Measurements from ENCODE around the gene GPS2. TPM values are rescaled to one million over a fixed set of nuclear protein-coding genes. Genes with fewer than 3 reads are reported as not detected.

The GPS2 gene
- total and polyA plus RNA-seq, 2 of the 4 experiments (the other 2 are of a cell fraction) = 36.2 to 50.9 TPM

DNA sequence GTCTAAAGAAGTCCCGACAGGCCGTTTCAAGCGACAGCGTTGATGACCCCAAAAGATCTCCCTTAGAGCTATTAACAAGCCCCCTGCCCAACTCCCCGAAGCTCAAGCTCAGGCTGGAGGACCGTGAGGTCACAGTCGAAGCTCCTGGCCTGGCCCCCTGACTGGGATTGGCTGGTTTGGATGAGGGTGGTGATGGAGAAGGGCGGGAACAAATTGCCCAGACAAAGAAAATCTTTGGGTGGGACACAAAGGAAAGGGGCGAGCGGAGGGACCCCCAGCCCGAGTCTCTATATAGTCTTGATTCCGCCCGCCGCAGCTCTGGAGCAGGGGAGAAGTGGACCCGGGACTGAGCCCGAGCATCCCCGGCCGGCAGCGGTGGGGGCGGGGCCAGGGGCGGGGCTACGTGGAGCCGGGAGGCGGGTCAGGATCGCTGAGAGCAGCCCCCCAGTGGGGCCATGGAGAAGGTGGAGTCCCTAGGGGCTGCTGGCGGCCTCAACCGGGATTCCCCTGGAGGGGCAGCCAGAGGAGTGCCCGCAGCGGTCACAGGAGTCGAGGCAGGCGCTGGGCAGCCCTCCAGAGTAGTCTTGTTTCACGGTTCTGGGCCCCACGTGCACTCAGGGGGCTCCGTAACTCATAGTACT is 15.0 kb upstream of the GPS2 start:
- peak overlapping the region; percentile 72 for H3K27ac ChIP-seq (ENCODE audit: insufficient read depth, low read length)
- H3K9me3 ChIP-seq (ENCODE audit: control insufficient read depth, insufficient read depth, low read length) = no peaks in the 10 kb centered on the region
- in situ Hi-C loops (cut with MboI; ENCODE audit: low sequenced_read_pairs) = loop anchor here (5.0 kb wide), 1 partner anchor 53 kb away; no protein-coding TSS in a partner anchor
- CTCF ChIA-PET = no interaction called here
- H3K4ac ChIP-seq (ENCODE audit: low read depth, low read length) = peak overlapping the region; percentile 53
- peaks cover 5% of the 10 kb centered on the region; the same call in 1 of the 2 replicates for H3K4me1 ChIP-seq (ENCODE audit: control insufficient read depth, insufficient read depth, low read length)
- dilution Hi-C loops (cut with HindIII; ENCODE audit: low sequenced_read_pairs, unreplicated experiment) = no loop called here
- ATAC-seq (ENCODE audit: low read depth) (peak; percentile 79), DNase-seq (peak; percentile 70)
- no peaks in the 10 kb centered on the region for H4K20me1 ChIP-seq (ENCODE audit: insufficient read depth, low read length)
- H3K79me1 ChIP-seq (ENCODE audit: low read depth in 1 of 2, low read length in 2 of 2) = peaks cover 10 to 21% of the 10 kb centered on the region in 2 experiments; a peak in 3 of 4 replicates
- H3K9me1 ChIP-seq (ENCODE audit: insufficient read depth, low read length) = peaks cover 6% of the 10 kb centered on the region; the same call in 1 of the 2 replicates
- no peak overlapping the region for H2BK120ac ChIP-seq (ENCODE audit: low read depth, low read length)
- H3K36me3 ChIP-seq (ENCODE audit: control insufficient read depth, insufficient read depth, low read length) = peaks cover 9% of the 10 kb centered on the region
- H3K9ac ChIP-seq (ENCODE audit: low read depth, low read length) = peak overlapping the region; percentile 71
- H4K8ac ChIP-seq (ENCODE audit: low read depth in 2 of 2, low read length in 2 of 2) = peak overlapping the region; percentile 39 to 85; a peak in 3 of 4 replicates
- H2BK15ac ChIP-seq (ENCODE audit: low read depth, low read length) = 0 out of 3 replicates have a peak overlapping the region, but pooled peaks have one; percentile 26
- WGBS, 2 experiments (ENCODE audit: extremely low coverage in 2 of 2, insufficient read length in 1 of 2) = 0% methylated on average over 12 of the region's 34 CpGs; no CpG with 5 or more reads in 1 of the 2 experiments
- H3K27me3 ChIP-seq (ENCODE audit: control insufficient read depth, insufficient read depth, low read length) = peaks cover 5% of the 10 kb centered on the region
- H3K18ac ChIP-seq (ENCODE audit: low read depth, low read length) = no peak overlapping the region
- H3K56ac ChIP-seq (ENCODE audit: extremely low read depth, insufficient read depth, low read length) = peak overlapping the region; percentile 45
- peak overlapping the region; percentile 83 for H2AK9ac ChIP-seq (replicated peaks; ENCODE audit: low read depth, low read length, poor library complexity)
- H4K91ac ChIP-seq (ENCODE audit: insufficient read depth, low read depth, low read length) = peak overlapping the region; percentile 45
- TF ChIP-seq MAZ (IDR thresholded peaks at IDR 0.05; ENCODE audit: borderline replicate concordance, low read depth, low read length) = peak; percentile 43; the same call in 1 of the 2 replicates
- no peak for TF ChIP-seq RAD21 (IDR thresholded peaks at IDR 0.05; ENCODE audit: low read length)
- TF ChIP-seq MXI1 (IDR thresholded peaks at IDR 0.05; ENCODE audit: borderline replicate concordance, low read depth, low read length) = 0 out of 2 replicates have a peak, but pooled peaks have one; percentile 10
- peak overlapping the region; percentile 10; the same call in 1 of the 2 replicates for H3K23ac ChIP-seq (ENCODE audit: low read depth, low read length)
- peak overlapping the region; percentile 62 for H3K14ac ChIP-seq (replicated peaks; ENCODE audit: low read depth, low read length)
- no peak overlapping the region for H2BK20ac ChIP-seq (ENCODE audit: low read depth, low read length)
- peak overlapping the region; percentile 97 for H2AFZ ChIP-seq (replicated peaks; ENCODE audit: low read length, poor library complexity)
- intact Hi-C loops (cut with micrococcal nuclease) = loop anchor here (10.0 kb wide), 1 partner anchor 235 kb away; the partner anchor contains the start of gene SENP3
- H3K4me2 ChIP-seq (ENCODE audit: low read depth, low read length) = peak overlapping the region; percentile 93
- BruUV-seq (replicated peaks) = no TSS peak
- peak overlapping the region; percentile 86 for H3K4me3 ChIP-seq (ENCODE audit: insufficient read depth, low read depth, low read length)
- POLR2A ChIA-PET (ENCODE audit: unreplicated experiment) = no interaction called here
- H4K5ac ChIP-seq (ENCODE audit: low read depth, low read length) = peak overlapping the region; percentile 58
- H2AK5ac ChIP-seq (ENCODE audit: low read depth, low read length) = peak overlapping the region; percentile 35; the same call in 1 of the 2 replicates
- H2BK5ac ChIP-seq (ENCODE audit: low read depth, low read length, poor library complexity, severe bottlenecking) = peak overlapping the region; percentile 65

Data from IMR-90 (cell line).